ENCODE measurements around the gene NOX3. TPM values are rescaled to one million over a fixed set of nuclear protein-coding genes. Genes with fewer than 3 reads are reported as not detected.
"Not testable (repeated sequence)": the region's sequence is repeated elsewhere in the genome, so short reads cannot be mapped to it uniquely, and the experiment has no call there.

NOX3 gene
- total RNA-seq, 1 donor from 2014 or later = not detected

- DNase-seq (ENCODE audit: low spot score) = no peak
Observed at GRCh38 chr6:155374681-155375080, 81.0 kb downstream of the NOX3 start.

GRCh38 chr6:155373276-155373675 is 82.4 kb downstream of the NOX3 start:
- no peak for DNase-seq (ENCODE audit: low spot score)

- no peak for DNase-seq (ENCODE audit: low spot score)
Observed at GRCh38 chr6:155372256-155372655, 83.4 kb downstream of the NOX3 start.

- DNase-seq (ENCODE audit: low spot score) = no peak
Observed at GRCh38 chr6:155371230-155371629, 84.4 kb downstream of the NOX3 start.

GRCh38 chr6:155366325-155366724 is 89.3 kb downstream of the NOX3 start:
- no peak for DNase-seq (ENCODE audit: low spot score)

- no peak for DNase-seq (ENCODE audit: low spot score)
Observed at GRCh38 chr6:155364844-155365437, 90.7 kb downstream of the NOX3 start.

GRCh38 chr6:155364021-155364420 is 91.6 kb downstream of the NOX3 start:
- not testable (repeated sequence) for DNase-seq (ENCODE audit: low spot score)

GRCh38 chr6:155362968-155363632 is 92.5 kb downstream of the NOX3 start:
- not testable (repeated sequence) for DNase-seq (ENCODE audit: low spot score)

- no peak for DNase-seq (ENCODE audit: low spot score)
Observed at GRCh38 chr6:155354167-155354566, 101.5 kb downstream of the NOX3 start.

GRCh38 chr6:155352811-155353210 is 102.8 kb downstream of the NOX3 start:
- no peak for DNase-seq (ENCODE audit: low spot score)

- no peak for DNase-seq (ENCODE audit: low spot score)
Observed at GRCh38 chr6:155352130-155352420, 103.6 kb downstream of the NOX3 start.

GRCh38 chr6:155351273-155352129 is 104.1 kb downstream of the NOX3 start:
- no peak for DNase-seq (ENCODE audit: low spot score)

- no peak for DNase-seq (ENCODE audit: low spot score)
Observed at GRCh38 chr6:155349956-155350355, 105.7 kb downstream of the NOX3 start.

- no peak for DNase-seq (ENCODE audit: low spot score)
Observed at GRCh38 chr6:155349129-155349528, 106.5 kb downstream of the NOX3 start.

- no peak for DNase-seq (ENCODE audit: low spot score)
Observed at GRCh38 chr6:155347800-155348199, 107.8 kb downstream of the NOX3 start.

- DNase-seq (ENCODE audit: low spot score) = no peak
Observed at GRCh38 chr6:155346957-155347356, 108.7 kb downstream of the NOX3 start.

Other genes starting within 250 kb of the NOX3 start
- 2.2 TPM for gene CLDN20, start 191.8 kb downstream of the NOX3 start, total RNA-seq (ENCODE audit: insufficient read depth, low replicate concordance)
- gene TFB1M, start 141.4 kb downstream of the NOX3 start, total RNA-seq (ENCODE audit: insufficient read depth, low replicate concordance) = 14.0 TPM